MCF 10A (cell line): ENCODE results near the gene MAFG. TPM values are rescaled to one million over a fixed set of nuclear protein-coding genes. Genes with fewer than 3 reads are reported as not detected.

Source experiments
- BruUV-seq: library from RNA; stranded (reverse); fragments of 400-500 nt; replicated peaks from 2 replicates; lab custom pipeline; 2021; lab: Mats Ljungman, UMichigan
- CTCF ChIA-PET: fragments of 300-600 bp; sonication (Branson Sonifier 250); formaldehyde crosslinking; extraction: SDS; loops from one replicate; lab custom pipeline; 2021; ENCODE audit warnings: antibody characterized with exemption, inconsistent platforms; lab: Yijun Ruan, JAX
- POLR2A ChIA-PET: fragments of 300-600, 350-650 bp; sonication (Branson Sonifier 250); formaldehyde crosslinking; extraction: SDS; loops from one replicate; lab custom pipeline; 2020; ENCODE audit warnings: antibody characterized with exemption, inconsistent platforms; lab: Yijun Ruan, JAX
- DNase-seq: peaks from one replicate; pipeline ENCODE4 v3.0.0-alpha.2; 2018; ENCODE audit not compliant: unreplicated experiment
- H3K27ac Mint-ChIP-seq: one replicate; pipeline ENCODE4 v1.8.0; 2022; ENCODE audit warnings: mild to moderate bottlenecking, low read depth, mixed read lengths; ENCODE audit not compliant: unreplicated experiment
- H3K27me3 Mint-ChIP-seq: one replicate; pipeline ENCODE4 v1.8.0; 2022; ENCODE audit warnings: mixed read lengths; ENCODE audit not compliant: insufficient read depth, unreplicated experiment
- H3K36me3 Mint-ChIP-seq: one replicate; pipeline ENCODE4 v1.8.0; 2022; ENCODE audit warnings: mild to moderate bottlenecking, moderate library complexity, mixed read lengths; ENCODE audit not compliant: insufficient read depth, unreplicated experiment
- H3K4me1 Mint-ChIP-seq: one replicate; pipeline ENCODE4 v1.8.0; 2022; ENCODE audit warnings: mixed read lengths; ENCODE audit not compliant: insufficient read depth, unreplicated experiment
- H3K4me3 Mint-ChIP-seq: one replicate; pipeline ENCODE4 v1.8.0; 2022; ENCODE audit warnings: mild to moderate bottlenecking, moderate library complexity, mixed read lengths; ENCODE audit not compliant: unreplicated experiment
- H3K9me3 Mint-ChIP-seq: one replicate; pipeline ENCODE4 v1.8.0; 2022; ENCODE audit warnings: mixed read lengths; ENCODE audit not compliant: unreplicated experiment
- intact Hi-C: fragments of 100-400 bp; cut with micrococcal nuclease; formaldehyde crosslinking; loops from 2 replicates; pipeline ENCODE4 v1.14.1; 2022
- total RNA-seq: library from RNA; stranded (reverse); gene quantifications from 2 replicates; pipeline ENCODE4 v1.2.3, GENCODE V29; 2022
- TF ChIP-seq, protein P1 (sequence below): fragments of 200-600 bp; IDR thresholded peaks from one replicate; pipeline ENCODE4 v1.8.0; 2022; ENCODE audit warnings: antibody characterized with exemption, mild to moderate bottlenecking; ENCODE audit not compliant: unreplicated experiment

The MAFG gene
- total RNA-seq, 1 experiment from 2014 or later: 38.1 TPM

DNA sequence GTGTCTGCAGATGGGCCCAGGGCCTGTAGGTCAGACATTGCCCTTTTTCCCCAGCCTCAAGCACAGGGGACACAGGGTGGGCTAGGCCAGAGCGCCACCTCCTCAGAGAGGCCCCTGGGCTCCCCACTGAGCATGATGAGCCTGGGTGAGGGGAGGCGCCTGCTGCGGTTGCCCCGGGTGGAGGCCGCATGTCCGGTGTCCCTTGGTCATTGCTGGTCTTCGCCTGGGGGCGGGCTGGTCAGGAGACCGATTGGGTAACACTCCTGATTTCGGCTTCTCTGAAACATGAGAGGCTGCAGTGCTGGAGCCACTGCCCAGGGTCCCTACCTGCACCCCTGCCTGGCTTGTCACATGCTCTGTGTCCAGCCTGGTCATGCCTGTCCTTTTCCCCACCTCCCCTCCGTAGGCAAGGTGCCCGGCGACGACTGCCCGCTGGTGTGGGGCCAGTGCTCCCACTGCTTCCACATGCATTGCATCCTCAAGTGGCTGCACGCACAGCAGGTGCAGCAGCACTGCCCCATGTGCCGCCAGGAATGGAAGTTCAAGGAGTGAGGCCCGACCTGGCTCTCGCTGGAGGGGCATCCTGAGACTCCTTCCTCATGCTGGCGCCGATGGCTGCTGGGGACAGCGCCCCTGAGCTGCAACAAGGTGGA is 27.9 kb downstream of the MAFG start:
- Mint-ChIP-seq H3K4me1 (peaks cover 16% of the 10 kb centered on the region), H3K9me3 (no peaks in the 10 kb centered on the region), H3K36me3 (peaks cover 58% of the 10 kb centered on the region), H3K27ac (peak overlapping the region; percentile 66), H3K27me3 (no peaks in the 10 kb centered on the region), H3K4me3 (no peak overlapping the region)
- TF ChIP-seq, protein P1, sequence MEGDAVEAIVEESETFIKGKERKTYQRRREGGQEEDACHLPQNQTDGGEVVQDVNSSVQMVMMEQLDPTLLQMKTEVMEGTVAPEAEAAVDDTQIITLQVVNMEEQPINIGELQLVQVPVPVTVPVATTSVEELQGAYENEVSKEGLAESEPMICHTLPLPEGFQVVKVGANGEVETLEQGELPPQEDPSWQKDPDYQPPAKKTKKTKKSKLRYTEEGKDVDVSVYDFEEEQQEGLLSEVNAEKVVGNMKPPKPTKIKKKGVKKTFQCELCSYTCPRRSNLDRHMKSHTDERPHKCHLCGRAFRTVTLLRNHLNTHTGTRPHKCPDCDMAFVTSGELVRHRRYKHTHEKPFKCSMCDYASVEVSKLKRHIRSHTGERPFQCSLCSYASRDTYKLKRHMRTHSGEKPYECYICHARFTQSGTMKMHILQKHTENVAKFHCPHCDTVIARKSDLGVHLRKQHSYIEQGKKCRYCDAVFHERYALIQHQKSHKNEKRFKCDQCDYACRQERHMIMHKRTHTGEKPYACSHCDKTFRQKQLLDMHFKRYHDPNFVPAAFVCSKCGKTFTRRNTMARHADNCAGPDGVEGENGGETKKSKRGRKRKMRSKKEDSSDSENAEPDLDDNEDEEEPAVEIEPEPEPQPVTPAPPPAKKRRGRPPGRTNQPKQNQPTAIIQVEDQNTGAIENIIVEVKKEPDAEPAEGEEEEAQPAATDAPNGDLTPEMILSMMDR: no peak
- no peak for DNase-seq
- BruUV-seq: no TSS peak
- intact Hi-C loops: no loop called here
- ChIA-PET POLR2A (interaction anchor here (0.7 to 2.5 kb wide), 6 partner anchors 8 to 30 kb away, joined by 3 to 14 read pairs (median 4); no protein-coding TSS in a partner anchor), CTCF (no interaction called here)

DNA sequence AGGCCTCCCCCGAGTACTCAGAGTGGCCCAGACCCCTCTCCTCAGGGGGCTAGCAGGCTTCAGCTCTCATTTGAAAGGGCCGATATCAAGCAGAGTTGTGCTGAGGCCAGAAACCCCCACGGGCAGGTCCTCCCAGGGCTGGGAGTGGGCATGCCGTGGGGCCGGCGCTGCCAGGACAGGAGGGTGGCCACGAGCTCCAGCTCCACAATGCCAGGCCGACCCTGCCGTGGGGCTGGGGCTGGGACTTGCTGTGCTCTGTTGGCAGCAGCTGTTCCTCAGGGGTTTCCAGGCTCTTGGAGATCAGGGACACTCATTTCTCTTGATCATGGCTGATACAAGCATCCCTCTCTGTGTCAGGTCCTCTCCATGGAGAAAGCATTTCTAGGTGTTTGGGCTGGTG is 28.6 kb downstream of the MAFG start:
- Mint-ChIP-seq H3K27ac (peak overlapping the region; percentile 66), H3K4me3 (no peak overlapping the region)
- POLR2A ChIA-PET: interaction anchor here (0.5 to 2.5 kb wide), 6 partner anchors 13 to 29 kb away, joined by 3 to 14 read pairs (median 4); partner anchors contain the start of gene MAFG

DNA sequence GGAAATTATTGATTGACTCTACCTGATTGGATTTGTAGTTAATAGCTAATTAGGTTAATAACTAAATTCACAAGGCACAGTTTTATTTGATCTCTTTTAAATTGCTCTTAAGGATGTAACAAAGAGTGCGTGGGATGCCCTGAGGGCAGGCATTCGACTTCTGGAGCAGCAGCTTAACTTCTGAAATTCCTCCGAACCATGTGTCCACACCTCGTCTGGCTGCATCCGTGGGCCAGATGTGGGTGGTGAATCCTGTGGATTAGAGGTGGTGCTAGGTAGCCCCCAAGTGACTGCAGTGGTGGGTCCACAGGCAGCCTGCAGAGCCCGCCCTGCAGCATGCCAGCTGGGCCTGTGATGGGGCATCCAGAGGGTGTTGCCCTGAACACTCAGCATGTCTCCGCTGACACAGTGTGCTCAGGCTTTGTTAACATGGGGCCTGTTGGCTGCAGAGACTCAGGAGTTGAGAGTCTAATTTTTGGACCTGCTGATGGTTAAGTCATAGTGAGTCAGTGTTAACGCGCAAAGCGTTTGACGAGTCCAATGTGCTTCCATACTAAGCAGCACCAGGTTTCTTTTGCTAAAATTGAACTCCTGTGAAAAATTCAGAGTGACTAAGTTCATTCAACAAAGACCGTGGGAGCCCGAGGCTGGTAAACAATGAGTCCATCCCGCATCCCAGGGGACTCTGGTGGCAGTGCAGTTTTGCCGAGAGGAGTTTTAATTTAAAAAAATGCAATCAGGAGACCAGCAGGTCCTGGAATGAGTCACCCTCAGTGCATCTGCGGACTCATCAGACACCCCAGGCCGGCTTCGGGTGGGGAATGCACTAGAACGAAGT is 29.3 kb downstream of the MAFG start:
- BruUV-seq: no TSS peak
- H3K27ac Mint-ChIP-seq: peak overlapping the region; percentile 66
- no peaks in the 10 kb centered on the region for H3K9me3 Mint-ChIP-seq
- CTCF ChIA-PET: interaction anchor here (1.2 kb wide), 1 partner anchor 139 kb away, joined by 3 read pairs; no protein-coding TSS in a partner anchor
- peaks cover 16% of the 10 kb centered on the region for H3K4me1 Mint-ChIP-seq
- no peaks in the 10 kb centered on the region for H3K27me3 Mint-ChIP-seq
- TF ChIP-seq, protein P1: no peak
- POLR2A ChIA-PET: interaction anchor here (0.5 to 2.5 kb wide), 13 partner anchors 7 to 235 kb away, joined by 3 to 14 read pairs (median 4); partner anchors contain the start of genes MAFG, P4HB and SIRT7
- intact Hi-C loops: no loop called here
- H3K36me3 Mint-ChIP-seq: peaks cover 62% of the 10 kb centered on the region
- peak overlapping the region; percentile 44 for H3K4me3 Mint-ChIP-seq
- peak; percentile 79 for DNase-seq

More for the DNA sequence above, 28.6 kb downstream of the MAFG start:
- Mint-ChIP-seq H3K36me3 (peaks cover 62% of the 10 kb centered on the region), H3K4me1 (peaks cover 16% of the 10 kb centered on the region), H3K27me3 (no peaks in the 10 kb centered on the region), H3K9me3 (no peaks in the 10 kb centered on the region)
- no peak for DNase-seq
- intact Hi-C loops: no loop called here
- CTCF ChIA-PET: no interaction called here
- no TSS peak for BruUV-seq
- TF ChIP-seq, protein P1: no peak

DNA sequence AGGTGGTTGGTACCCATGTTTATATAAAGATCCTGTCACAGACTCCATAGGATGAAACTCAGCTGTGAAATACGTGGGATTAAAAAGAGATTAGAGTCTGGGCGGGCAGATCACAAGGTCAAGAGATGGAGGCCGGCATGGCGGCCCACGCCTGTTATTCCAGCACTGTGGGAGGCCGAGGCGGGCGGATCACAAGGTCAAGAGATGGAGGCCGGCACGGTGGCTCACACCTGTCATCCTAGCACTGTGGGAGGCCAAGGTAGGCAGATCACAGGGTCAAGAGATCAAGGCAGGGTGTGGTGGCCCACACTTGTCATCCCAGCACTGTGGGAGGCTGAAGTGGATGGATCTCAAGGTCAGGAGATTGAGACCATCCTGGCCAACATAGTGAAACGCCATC is 32.1 kb downstream of the MAFG start:
- BruUV-seq: no TSS peak
- ChIA-PET POLR2A (interaction anchor here (1.5 kb wide), 1 partner anchor 22 kb away, joined by 4 read pairs; no protein-coding TSS in a partner anchor), CTCF (no interaction called here)
- intact Hi-C loops: no loop called here
- no peak for DNase-seq
- H3K27ac Mint-ChIP-seq: no peak overlapping the region
- H3K4me3 Mint-ChIP-seq: no peak overlapping the region
- no peaks in the 10 kb centered on the region for H3K9me3 Mint-ChIP-seq
- H3K36me3 Mint-ChIP-seq: peaks cover 68% of the 10 kb centered on the region
- H3K4me1 Mint-ChIP-seq: peaks cover 9% of the 10 kb centered on the region
- H3K27me3 Mint-ChIP-seq: no peaks in the 10 kb centered on the region
- TF ChIP-seq, protein P1: no peak
